ENCODE measurements around the gene GGA1.

GGA1 gene

GRCh38 chr22:37629928-37630327 is 21.3 kb downstream of the GGA1 start:
- H3K9me3 Mint-ChIP-seq: no peaks in the 10 kb centered on the region
- no peak overlapping the region for H3K27ac Mint-ChIP-seq
- H3K27me3 Mint-ChIP-seq (ENCODE audit: low read depth, poor library complexity): no peaks in the 10 kb centered on the region
- H3K4me1 Mint-ChIP-seq: peaks cover 43% of the 10 kb centered on the region
- H3K36me3 Mint-ChIP-seq (ENCODE audit: low read depth): peaks cover 6% of the 10 kb centered on the region
- no peak for TF ChIP-seq CTCF (IDR thresholded peaks at IDR 0.05)
- H3K4me3 Mint-ChIP-seq: no peak overlapping the region
- DNase-seq: no peak

GRCh38 chr22:37630839-37631435 is 22.3 kb downstream of the GGA1 start:
- TF ChIP-seq CTCF (IDR thresholded peaks at IDR 0.05): no peak
- Mint-ChIP-seq H3K27ac (no peak overlapping the region), H3K4me1 (peaks cover 49% of the 10 kb centered on the region), H3K4me3 (no peak overlapping the region), H3K36me3 (ENCODE audit: low read depth) (no peaks in the 10 kb centered on the region), H3K9me3 (no peaks in the 10 kb centered on the region), H3K27me3 (ENCODE audit: low read depth, poor library complexity) (no peaks in the 10 kb centered on the region)
- DNase-seq: no peak

- no peak overlapping the region for H3K4me3 Mint-ChIP-seq
- H3K36me3 Mint-ChIP-seq (ENCODE audit: low read depth): no peaks in the 10 kb centered on the region
- no peaks in the 10 kb centered on the region for H3K27me3 Mint-ChIP-seq (ENCODE audit: low read depth, poor library complexity)
- no peak for TF ChIP-seq CTCF (IDR thresholded peaks at IDR 0.05)
- DNase-seq: no peak
- H3K27ac Mint-ChIP-seq: no peak overlapping the region
- H3K9me3 Mint-ChIP-seq: no peaks in the 10 kb centered on the region
- peaks cover 56% of the 10 kb centered on the region for H3K4me1 Mint-ChIP-seq
These were observed 23.0 kb downstream of the GGA1 start for GRCh38 chr22:37631448-37632173.

- Mint-ChIP-seq H3K4me3 (no peak overlapping the region), H3K27me3 (ENCODE audit: low read depth, poor library complexity) (no peaks in the 10 kb centered on the region), H3K27ac (peak overlapping the region; percentile 98), H3K36me3 (ENCODE audit: low read depth) (no peaks in the 10 kb centered on the region), H3K9me3 (no peaks in the 10 kb centered on the region), H3K4me1 (peaks cover 58% of the 10 kb centered on the region)
- no peak for TF ChIP-seq CTCF (IDR thresholded peaks at IDR 0.05)
- no peak for DNase-seq
These were observed 23.8 kb downstream of the GGA1 start for GRCh38 chr22:37632174-37633088.

- no peaks in the 10 kb centered on the region for H3K27me3 Mint-ChIP-seq (ENCODE audit: low read depth, poor library complexity)
- no peaks in the 10 kb centered on the region for H3K36me3 Mint-ChIP-seq (ENCODE audit: low read depth)
- no peaks in the 10 kb centered on the region for H3K9me3 Mint-ChIP-seq
- peak overlapping the region; percentile 67 for H3K4me3 Mint-ChIP-seq
- no peak for DNase-seq
- H3K27ac Mint-ChIP-seq: peak overlapping the region; percentile 98
- H3K4me1 Mint-ChIP-seq: peaks cover 65% of the 10 kb centered on the region
- no peak for TF ChIP-seq CTCF (IDR thresholded peaks at IDR 0.05)
These were observed 24.5 kb downstream of the GGA1 start for GRCh38 chr22:37633089-37633624.

Measured in nephron progenitor cell (in vitro differentiated cells).